B cell (primary cell): ENCODE data around the gene MIOX. TPM values are rescaled to one million over a fixed set of nuclear protein-coding genes. Genes with fewer than 3 reads are reported as not detected.

Source experiments
- ATAC-seq: fragments of 200-7000 bp; cut with Tn5 transposase; one replicate; pipeline ENCODE4 v1.10.0; 2021; ENCODE audit warnings: low read depth, mild to moderate bottlenecking, moderate number of reproducible peaks, moderate library complexity
- CTCF ChIA-PET: fragments of 350-600 bp; sonication (Branson Sonifier 250); formaldehyde crosslinking; loops from one replicate; lab custom pipeline; 2021; ENCODE audit warnings: antibody characterized with exemption, inconsistent platforms; lab: Charles Lee
- POLR2A ChIA-PET: fragments of 350-600 bp; sonication (Branson Sonifier 250); formaldehyde crosslinking; loops from one replicate; lab custom pipeline; 2021; ENCODE audit warnings: antibody characterized with exemption; lab: Charles Lee
- DNase-seq: peaks from one replicate; pipeline ENCODE4 v3.0.0; 2013
- H2AFZ ChIP-seq: 2 replicates; pipeline ENCODE4 v1.6.1; 2012; ENCODE audit warnings: mild to moderate bottlenecking, low read depth, low read length; ENCODE audit not compliant: insufficient read depth, poor library complexity, severe bottlenecking
- H3K27ac ChIP-seq, 2 donors: 1 replicate in 1 of 2; 2 replicates in 1 of 2; pipeline ENCODE4 v1.5.1; 2012 to 2013; ENCODE audit warnings: low read length in 2 of 2, mild to moderate bottlenecking in 2 of 2, moderate library complexity in 1 of 2
- H3K27me3 ChIP-seq, 4 experiments: fragments of 200-600 bp in 1 of 4; sonication (generic) in 1 of 4; replicated peaks in 1 of 4; 1 replicate in 2 of 4; 2 replicates in 2 of 4; pipeline versions ENCODE4 v1.6.1 to v1.7.0; 2013 to 2016; ENCODE audit warnings: low read length in 3 of 4, mild to moderate bottlenecking in 2 of 4, mixed read lengths in 1 of 4, moderate library complexity in 1 of 4; ENCODE audit not compliant: insufficient read depth in 4 of 4, control insufficient read depth in 3 of 4; ENCODE audit errors: control extremely low read depth in 1 of 4
- H3K36me3 ChIP-seq, 2 experiments: replicated peaks in 1 of 2; 1 replicate in 1 of 2; 2 replicates in 1 of 2; pipeline versions ENCODE4 v1.6.1 to v1.7.1; 2013; ENCODE audit warnings: low read length in 1 of 2; ENCODE audit not compliant: insufficient read depth in 2 of 2, control insufficient read depth in 1 of 2; ENCODE audit errors: control extremely low read depth in 1 of 2, extremely low read depth in 1 of 2
- H3K4me1 ChIP-seq, 2 donors: fragments of 200-600 bp in 1 of 2; sonication (generic) in 1 of 2; 1 replicate in 1 of 2; 2 replicates in 1 of 2; pipeline versions ENCODE4 v1.5.1 to v1.6.1; 2013 to 2017; ENCODE audit warnings: low read length in 2 of 2; ENCODE audit not compliant: control insufficient read depth in 2 of 2, insufficient read depth in 2 of 2
- H3K4me2 ChIP-seq: replicated peaks from 2 replicates; pipeline ENCODE3; 2012; ENCODE audit warnings: mild to moderate bottlenecking, low read depth, low read length; ENCODE audit not compliant: poor library complexity, severe bottlenecking
- H3K4me3 ChIP-seq, 5 experiments: fragments of 200-600 bp in 1 of 5; sonication (generic) in 1 of 5; 1 replicate in 3 of 5; 2 replicates in 2 of 5; pipeline versions ENCODE4 v1.5.1 to v1.7.0; 2011 to 2016; ENCODE audit warnings: low read length in 4 of 5, mild to moderate bottlenecking in 4 of 5, low read depth in 2 of 5, control low read depth in 1 of 5, moderate library complexity in 1 of 5; ENCODE audit not compliant: insufficient read depth in 1 of 5; ENCODE audit errors: control extremely low read depth in 1 of 5, extremely low read depth in 1 of 5
- H3K79me2 ChIP-seq: fragments of 200-600 bp; sonication (generic); one replicate; pipeline ENCODE4 v1.6.0; 2016; ENCODE audit warnings: low read length; ENCODE audit not compliant: control insufficient read depth, insufficient read depth
- H3K9ac ChIP-seq: fragments of 200-600 bp; sonication (generic); 2 replicates; pipeline ENCODE4 v1.6.1; 2017; ENCODE audit warnings: mild to moderate bottlenecking, low read length, moderate library complexity
- H3K9me3 ChIP-seq, 3 donors: one replicate each; pipeline versions ENCODE4 v1.6.1 to v1.7.1; 2013; ENCODE audit warnings: low read length in 2 of 3; ENCODE audit not compliant: control insufficient read depth in 2 of 3, insufficient read depth in 1 of 3; ENCODE audit errors: control extremely low read depth in 1 of 3
- H4K20me1 ChIP-seq: 2 replicates; pipeline ENCODE4 v1.6.0; 2012; ENCODE audit warnings: mild to moderate bottlenecking, low read length; ENCODE audit not compliant: insufficient read depth, control insufficient read depth, poor library complexity, severe bottlenecking
- H3K27ac Mint-ChIP-seq: one replicate; pipeline ENCODE4 v1.8.0; 2021; ENCODE audit warnings: mixed read lengths
- H3K27me3 Mint-ChIP-seq: one replicate; pipeline ENCODE4 v1.8.0; 2021; ENCODE audit warnings: mixed read lengths
- H3K4me1 Mint-ChIP-seq: one replicate; pipeline ENCODE4 v1.8.0; 2021; ENCODE audit warnings: mixed read lengths
- H3K4me3 Mint-ChIP-seq: one replicate; pipeline ENCODE4 v1.8.0; 2021; ENCODE audit warnings: mixed read lengths
- H3K9me3 Mint-ChIP-seq: one replicate; pipeline ENCODE4 v1.8.0; 2022; ENCODE audit warnings: mixed read lengths; ENCODE audit not compliant: insufficient read depth
- CTCF ChIP-seq: fragments of 200-600 bp; IDR thresholded peaks from one replicate; pipeline ENCODE4 v1.8.0; 2022; ENCODE audit warnings: antibody characterized with exemption, mild to moderate bottlenecking
- EZH2 ChIP-seq: IDR thresholded peaks from 2 replicates; pipeline ENCODE4 v1.6.1; 2012; ENCODE audit warnings: borderline replicate concordance, low read depth, mild to moderate bottlenecking, moderate library complexity, low read length; ENCODE audit not compliant: insufficient read depth, poor library complexity, severe bottlenecking
- WGBS: methylation state at CpG from one replicate; pipeline ENCODE4 v1.1.5; 2013; ENCODE audit warnings: missing lambda C conversion rate; ENCODE audit not compliant: insufficient coverage; 5-methylcytosine and 5-hydroxymethylcytosine counted together
- intact Hi-C: fragments of 100-400 bp; cut with micrococcal nuclease; formaldehyde crosslinking; loops from one replicate; pipeline ENCODE4 v1.10.0; 2022
- polyA plus RNA-seq: library from polyadenylated mRNA; depleted of rRNA; stranded (reverse); fragments of >200 nt; gene quantifications from 2 replicates; pipeline ENCODE4 v1.2.3, GENCODE V29; 2012
- total RNA-seq, 2 donors: library from RNA; stranded (reverse); fragments of 120-200 nt in 1 of 2; gene quantifications; 1 replicate in 1 of 2; 2 replicates in 1 of 2; pipeline versions ENCODE4 v1.2.3 to v1.2.4, GENCODE V29; 2013 to 2022

Gene MIOX
- total and polyA plus RNA-seq, 2 donors (not counting 1 experiment from before 2014, with no cell fraction given), result 0.88 TPM; not detected in 1

- intact Hi-C loops, result loop anchor here (1.0 to 5.0 kb wide), 7 partner anchors 17 to 166 kb away; partner anchors contain the start of genes CHKB, KLHDC7B, PPP6R2 and SCO2
- peaks cover 28% of the 10 kb centered on the region for H3K4me1 Mint-ChIP-seq
- Histone ChIP-seq H2AFZ (peak within 1 kb of the TSS; percentile 81), H4K20me1 (peaks cover 42% of the 10 kb centered on the region), H3K27ac (peak within 1 kb of the TSS; percentile 88 to 92), H3K36me3 (peaks cover 0 to 25% of the 10 kb centered on the region in 2 experiments), H3K27me3 (no peaks in the 10 kb centered on the region), H3K4me3 (peak within 1 kb of the TSS; percentile 75 to 92 (median 91)), H3K9me3 (no peaks in the 10 kb centered on the region), H3K9ac (peak within 1 kb of the TSS; percentile 86), H3K4me2 (peak within 1 kb of the TSS; percentile 93), H3K79me2 (peaks cover 61% of the 10 kb centered on the region), H3K4me1 (peaks cover 19 to 29% of the 10 kb centered on the region in 2 donors)
- H3K27me3 Mint-ChIP-seq, result no peaks in the 10 kb centered on the region
- DNase-seq (peak; percentile 98), ATAC-seq (peak; percentile 71)
- H3K27ac Mint-ChIP-seq, result peak within 1 kb of the TSS; percentile 98
- ChIA-PET CTCF (interaction anchor here (0.7 to 5.8 kb wide), 11 partner anchors 10 to 264 kb away, joined by 3 to 71 read pairs (median 3); partner anchors contain the start of genes SCO2 and SYCE3), POLR2A (interaction anchor here (0.6 to 1.9 kb wide), 12 partner anchors 10 to 113 kb away, joined by 3 to 35 read pairs (median 8); partner anchors contain the start of genes CHKB, SCO2 and TYMP)
- H3K9me3 Mint-ChIP-seq, result no peaks in the 10 kb centered on the region
- TF ChIP-seq EZH2 (no peak), CTCF (no peak)
- peak within 1 kb of the TSS; percentile 95 for H3K4me3 Mint-ChIP-seq
- 1% methylated on average over 52 of the region's 76 CpGs for WGBS
Measured at GRCh38 chr22:50507991-50508884, 21.6 kb downstream of the MIOX start, which contains the start of gene NCAPH2. Gene NCAPH2, plus strand, starts transcription at chr22:50508224. Its CDS starts 114 bp downstream, at chr22:50508338.
